HG03064 (cell line): ENCODE measurements around the gene STON2.

ENCODE experiments used
- ATAC-seq: cut with Tn5 transposase; IDR thresholded peaks from one replicate; pipeline ENCODE4 v1.9.1; 2021; ENCODE audit warnings: low read depth; ENCODE audit not compliant: unreplicated experiment

The STON2 gene

DNA sequence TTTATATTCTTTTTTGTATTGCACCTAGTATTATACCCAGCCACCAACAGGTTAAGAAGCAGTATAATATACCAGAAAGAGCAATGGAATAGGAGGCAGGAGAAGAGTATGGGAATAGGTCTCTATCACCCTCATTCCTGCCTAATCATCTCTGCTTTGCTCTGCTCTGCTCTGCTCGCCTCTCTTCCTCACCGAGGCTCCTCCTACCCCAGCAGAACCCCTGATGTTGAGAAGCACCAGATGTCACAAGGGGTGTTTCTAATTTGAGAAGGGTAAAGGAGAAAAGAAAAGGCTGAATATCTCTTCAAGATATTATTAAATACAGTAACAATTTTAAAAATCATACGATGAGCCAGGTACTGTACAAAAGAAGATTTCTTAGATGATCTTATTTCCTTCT lies 89.0 kb downstream of the STON2 start:
- ATAC-seq: no peak

DNA sequence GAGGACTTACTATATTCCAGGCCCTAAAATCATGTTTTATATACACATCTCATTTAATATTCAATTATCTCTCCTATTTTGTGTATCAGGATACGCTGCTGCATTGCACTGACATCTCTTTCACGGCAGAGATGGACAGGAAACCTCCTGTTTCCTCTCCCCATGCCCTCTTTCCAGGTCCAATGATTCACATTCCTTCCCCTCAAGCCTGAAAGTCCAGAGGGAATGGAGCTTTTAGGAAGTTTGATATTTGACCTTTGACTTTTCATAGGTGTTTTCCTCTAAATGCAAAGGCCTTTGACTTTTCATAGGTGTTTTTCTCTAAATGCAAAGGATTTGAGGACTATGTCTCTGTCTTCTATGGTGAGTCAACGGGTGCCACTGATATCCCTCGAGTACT lies 89.5 kb downstream of the STON2 start:
- no peak for ATAC-seq

DNA sequence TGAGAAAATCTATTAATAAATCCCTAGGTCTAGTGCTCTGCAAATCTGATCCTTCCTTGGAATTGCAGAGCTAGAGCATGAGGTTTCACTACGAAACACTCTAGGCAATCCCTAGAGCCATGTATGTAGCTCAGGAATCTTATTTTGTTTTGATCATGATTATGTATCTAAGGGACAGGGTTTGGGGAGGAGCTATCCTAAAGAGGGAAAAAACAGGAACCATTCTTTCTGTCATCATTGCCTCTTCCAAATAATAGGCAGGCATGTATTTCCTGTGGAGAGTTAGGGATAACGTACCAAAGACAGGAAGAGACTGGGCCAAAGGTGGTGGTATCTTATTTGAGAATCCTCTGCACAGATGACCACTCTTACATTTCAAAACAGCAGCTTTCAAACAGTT lies 90.6 kb downstream of the STON2 start:
- ATAC-seq: no peak

DNA sequence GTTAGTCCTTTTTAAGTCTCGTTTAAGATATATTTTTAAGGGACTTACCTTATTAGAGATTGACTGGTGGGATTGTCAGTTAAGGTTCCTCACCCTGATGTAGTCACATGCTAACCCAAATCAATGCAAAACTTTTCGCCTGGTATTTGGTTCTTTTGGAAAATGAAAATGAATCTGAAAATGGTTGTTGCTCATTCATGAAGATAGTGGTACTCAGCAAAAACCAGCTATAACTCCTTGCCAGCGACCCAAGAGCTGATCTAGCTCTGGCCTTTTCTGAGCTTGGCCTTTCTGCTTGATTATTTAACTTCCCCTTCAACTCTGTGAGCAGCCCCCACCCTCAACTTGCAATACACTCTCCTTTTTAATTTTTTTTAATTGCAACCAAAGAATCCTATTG lies 94.4 kb downstream of the STON2 start:
- no peak for ATAC-seq

DNA sequence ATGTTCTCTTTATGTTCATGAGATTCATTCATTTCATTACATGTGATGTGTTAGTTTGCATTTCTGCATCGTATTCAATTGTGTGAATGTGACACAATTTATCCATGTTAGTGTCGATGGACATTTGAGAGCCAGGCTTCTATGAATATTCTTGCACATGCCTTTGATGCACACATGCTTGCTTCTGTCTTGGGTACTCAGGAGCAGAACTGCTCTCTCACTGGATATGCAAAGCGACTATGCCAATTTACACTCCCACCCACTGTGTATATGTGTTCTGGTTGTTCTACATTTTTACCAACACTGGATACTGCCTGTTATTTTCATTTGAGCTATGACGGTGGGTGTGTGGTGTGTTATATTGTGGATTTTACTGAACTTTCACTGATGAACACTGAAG lies 95.1 kb downstream of the STON2 start:
- ATAC-seq: no peak

DNA sequence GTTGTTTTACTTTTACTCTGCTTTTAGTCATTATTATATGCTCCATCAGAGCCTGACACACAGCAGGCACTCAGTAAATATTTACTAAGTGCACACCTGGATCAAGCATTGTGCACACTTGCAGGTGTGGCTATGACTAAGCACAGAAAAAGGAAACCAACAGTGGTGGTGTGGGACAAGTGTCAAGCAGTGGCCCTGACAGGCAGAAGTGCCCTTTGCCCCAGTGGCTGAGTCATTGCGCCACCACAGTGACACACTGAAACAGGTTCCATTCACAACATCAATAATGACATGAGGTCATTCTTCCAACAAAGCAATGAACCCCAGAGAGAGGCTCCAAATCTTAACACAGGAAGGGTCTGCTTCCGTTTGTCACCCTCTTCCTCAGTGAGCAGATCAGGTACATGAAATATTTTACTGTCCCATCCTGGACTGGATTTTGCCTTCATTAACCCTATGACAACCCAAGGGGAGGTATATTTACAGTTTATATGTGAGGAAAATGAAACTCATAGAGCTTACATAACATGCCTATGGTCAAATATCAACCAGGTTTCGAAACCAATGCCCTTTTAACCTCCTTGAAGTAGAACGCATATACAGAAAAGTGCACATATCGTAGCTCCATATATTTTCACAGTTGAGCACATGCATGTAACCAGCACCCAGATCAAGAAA lies 96.7 kb downstream of the STON2 start:
- ATAC-seq: peak; percentile 93

DNA sequence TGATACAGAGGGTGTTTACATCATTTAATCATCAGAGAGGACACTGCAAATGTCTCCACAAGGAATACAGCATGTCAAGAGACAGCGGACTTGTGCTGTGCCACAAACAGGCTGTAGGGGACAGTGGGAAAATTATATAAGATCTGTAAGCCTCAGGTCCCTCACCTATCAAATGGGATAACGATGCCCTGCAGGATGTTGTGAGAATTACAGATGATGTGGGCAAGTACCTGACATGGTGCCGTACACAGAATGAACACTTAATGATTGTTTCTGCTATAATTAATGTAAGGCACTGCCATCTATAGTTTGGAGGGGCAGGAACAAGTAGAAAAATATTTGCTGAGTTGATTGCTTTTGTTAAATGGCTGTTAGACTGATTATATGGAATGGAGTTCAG lies 97.5 kb downstream of the STON2 start:
- no peak for ATAC-seq

DNA sequence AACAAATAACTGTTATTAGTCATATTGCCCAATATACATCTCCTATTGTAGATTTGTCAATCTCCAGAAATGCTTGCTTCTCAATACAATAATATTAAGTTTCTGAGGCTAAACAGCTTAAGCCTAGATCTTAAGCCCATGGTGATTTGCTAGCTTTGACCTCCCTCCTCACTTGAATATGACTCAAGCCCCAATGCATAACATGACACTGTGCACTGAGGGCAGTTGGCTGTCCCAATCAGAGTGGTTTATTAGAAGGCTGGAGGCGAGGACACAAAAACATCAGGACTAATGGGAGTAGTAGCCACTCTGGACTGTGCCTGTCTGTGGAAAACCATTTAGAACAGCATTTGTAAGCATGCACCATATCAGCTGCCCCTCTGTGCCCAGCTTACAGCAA lies 98.3 kb downstream of the STON2 start:
- no peak for ATAC-seq

DNA sequence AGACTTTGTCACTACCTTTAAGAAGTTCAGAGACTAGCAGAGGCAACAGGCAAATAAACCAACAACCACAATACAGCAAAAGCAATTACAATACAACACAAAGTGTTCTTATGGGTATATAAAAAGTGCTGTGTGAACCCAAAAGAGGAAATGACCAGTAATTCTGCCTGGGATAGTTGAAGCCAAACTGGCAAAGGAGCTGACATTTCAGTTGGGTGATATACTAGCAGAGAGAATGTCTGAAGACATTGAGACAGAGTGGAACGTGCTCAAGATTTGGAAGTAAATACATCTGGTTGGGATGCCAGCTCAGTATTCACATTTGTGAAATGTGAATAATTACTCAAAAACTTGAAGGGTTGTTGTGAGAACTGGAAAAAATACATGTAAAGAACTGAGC lies 98.8 kb downstream of the STON2 start:
- no peak for ATAC-seq

DNA sequence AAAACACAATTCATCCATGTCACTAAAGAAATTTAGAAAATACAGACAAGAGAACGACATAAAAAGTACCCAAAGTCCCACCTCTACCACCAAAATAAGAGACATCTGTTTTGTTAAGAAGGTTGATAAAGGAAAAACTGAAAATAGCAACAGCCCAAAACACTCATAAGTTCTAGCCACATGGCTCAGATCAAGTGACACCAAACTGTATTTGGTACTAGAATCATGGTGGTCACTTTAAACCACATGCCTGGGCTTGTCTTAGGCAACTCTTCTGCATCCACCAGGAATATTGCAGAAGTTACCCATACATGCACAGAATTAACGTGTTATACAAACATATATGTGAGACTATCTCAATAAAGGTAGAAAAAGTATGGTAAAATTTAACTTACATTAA lies 101.2 kb downstream of the STON2 start:
- no peak for ATAC-seq

DNA sequence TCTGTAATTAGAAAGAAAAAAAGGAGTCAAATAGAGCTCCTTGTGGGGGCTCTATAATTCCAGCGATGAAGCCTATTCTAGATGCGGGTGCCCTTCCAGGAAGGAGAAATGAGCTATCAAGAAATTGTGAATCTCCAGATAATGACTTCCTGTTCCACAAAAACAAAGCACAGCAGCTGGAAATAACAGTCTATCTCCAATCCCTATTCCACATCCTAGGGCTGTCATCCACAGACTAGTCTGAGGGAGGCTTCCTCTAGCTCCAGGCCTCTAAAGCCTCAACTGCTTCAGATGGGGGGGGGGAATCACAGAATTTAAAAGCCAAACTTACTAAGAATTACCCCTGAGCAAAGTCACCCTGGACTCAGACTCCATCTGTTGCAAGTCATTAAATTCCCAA lies 102.0 kb downstream of the STON2 start:
- ATAC-seq: no peak

DNA sequence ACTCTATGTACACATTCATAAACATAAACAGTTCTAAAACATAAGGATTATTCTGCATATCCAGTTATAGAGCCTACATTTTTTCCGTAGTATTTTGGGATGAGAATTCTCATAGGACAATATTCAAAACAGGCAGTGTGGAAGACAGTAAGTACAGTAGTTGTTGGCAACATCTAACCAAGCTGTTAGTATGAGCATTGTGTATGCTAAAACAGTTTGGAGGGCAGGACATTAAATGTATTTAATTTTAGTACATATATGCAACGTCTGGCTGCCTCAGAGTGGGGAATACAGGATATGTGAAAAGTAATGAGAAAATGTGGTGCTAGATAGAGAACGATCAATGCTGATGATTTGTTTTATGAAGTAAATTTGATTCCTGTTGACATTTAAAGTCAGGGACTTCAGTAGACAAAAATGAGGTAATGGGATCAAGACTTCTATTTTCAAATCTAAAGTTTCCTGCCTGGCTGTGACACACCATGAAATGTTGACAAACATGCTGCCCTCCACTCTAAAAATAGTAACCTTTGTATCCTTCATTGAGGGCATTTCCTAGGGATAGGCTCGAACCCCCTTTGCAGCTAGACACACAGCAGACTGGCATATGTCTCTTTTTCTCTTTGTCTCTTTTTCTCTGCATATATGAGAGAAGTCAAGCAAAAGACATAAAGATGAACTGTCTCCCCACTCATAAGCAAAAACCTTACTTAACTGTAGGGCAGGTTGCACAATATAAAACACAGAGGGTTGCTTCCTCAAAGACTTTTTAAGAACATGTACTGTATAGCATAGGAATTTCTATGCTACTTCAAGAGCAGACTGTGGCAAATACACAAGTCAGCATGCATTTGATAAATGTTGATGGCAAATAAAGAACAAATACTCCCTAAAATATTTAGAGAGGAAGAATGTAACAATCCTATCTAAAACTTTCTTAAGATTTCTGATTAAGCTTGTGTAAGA lies 103.9 kb downstream of the STON2 start:
- ATAC-seq: no peak

DNA sequence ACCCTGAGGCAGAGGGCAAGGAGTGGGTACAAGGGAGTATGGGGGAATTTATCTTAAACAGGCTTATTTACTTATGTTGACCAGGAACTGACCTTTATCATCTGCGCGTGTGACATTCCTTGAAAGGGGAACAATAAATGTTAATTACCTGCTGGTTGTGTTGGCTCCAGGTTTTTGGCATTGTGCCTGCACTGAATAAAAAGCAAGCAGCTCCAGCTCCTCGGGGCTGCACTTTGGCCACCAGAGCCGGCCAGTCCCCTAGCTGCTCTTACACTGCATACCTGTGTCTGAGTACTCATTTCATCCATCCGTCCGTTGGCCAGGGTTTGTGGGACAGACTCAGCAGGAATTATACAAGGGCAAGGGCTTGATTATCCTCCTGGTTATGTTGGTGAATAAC lies 110.6 kb downstream of the STON2 start:
- ATAC-seq: no peak

DNA sequence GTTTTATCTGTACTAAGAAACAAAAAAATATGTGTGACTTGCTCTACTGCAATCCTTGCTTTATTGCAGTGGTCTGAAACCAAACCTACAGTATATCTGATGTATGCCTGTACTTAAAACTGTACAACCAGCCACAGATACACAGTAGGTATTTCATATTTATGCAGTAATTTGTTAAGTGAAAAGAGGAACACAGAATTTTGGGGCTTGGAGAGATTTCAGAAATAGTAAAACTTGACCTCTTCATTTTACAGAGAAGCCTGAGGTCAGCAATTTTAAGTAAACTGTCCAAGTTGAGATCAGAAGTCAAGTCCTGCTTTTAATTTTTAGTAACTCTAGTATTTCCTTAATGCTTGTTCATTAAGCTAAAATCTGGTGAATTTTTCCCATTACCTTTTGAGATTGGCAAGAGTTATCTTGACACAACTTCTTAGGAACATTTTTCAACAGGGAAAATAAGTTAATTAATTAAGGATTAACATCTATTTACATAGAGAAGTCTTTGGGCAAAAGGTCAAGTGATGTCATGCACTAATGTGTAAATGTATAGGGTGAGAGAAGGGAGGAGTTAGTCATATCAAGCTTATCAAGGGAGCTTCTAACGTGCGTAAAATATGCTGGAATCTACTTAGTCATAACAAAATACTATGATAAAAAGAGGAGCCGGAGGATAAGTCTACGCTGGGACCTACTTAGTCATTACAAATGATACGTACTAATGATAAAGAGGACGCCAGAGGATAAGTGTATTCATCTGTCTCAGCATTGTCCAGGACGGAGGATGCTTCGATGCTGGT lies 113.4 kb downstream of the STON2 start:
- ATAC-seq: no peak

DNA sequence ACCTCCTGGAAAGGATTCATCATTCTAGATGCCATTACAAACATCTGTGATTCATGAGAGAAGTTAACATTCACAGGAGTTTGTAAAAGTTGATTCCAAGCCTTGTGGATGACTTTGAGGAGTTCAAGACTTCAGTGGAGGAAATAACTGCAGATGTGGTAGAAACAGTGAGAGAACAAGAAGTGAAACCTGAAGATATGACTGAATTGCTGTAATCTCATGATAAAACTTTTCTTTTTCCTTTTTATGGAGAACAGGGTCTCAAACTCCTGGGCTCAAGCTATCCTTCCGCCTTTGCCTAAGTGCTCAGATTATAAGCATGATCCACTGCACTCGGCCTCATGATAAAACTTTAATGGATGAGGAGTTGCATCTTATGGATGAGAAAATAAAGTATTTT lies 114.9 kb downstream of the STON2 start:
- ATAC-seq: no peak

DNA sequence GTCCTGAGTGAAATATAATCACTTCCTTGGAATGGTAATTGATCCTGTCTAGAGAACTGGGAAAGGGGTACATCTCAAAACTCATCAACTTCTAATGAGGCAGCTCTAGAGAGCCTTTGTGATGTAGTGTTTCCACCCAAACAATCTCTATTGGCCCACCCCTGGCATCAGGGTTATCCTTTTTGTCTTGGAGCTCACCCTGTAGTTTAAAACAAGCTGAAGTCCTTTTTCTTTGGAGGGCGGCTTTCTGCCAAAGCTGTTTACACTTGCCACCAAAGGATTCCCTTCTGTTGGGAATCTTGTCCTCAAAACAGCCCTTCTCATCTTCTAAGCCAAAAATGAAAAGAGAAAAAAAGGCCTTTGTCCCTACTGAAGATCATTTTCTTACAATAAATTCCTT lies 118.8 kb downstream of the STON2 start:
- ATAC-seq: no peak

DNA sequence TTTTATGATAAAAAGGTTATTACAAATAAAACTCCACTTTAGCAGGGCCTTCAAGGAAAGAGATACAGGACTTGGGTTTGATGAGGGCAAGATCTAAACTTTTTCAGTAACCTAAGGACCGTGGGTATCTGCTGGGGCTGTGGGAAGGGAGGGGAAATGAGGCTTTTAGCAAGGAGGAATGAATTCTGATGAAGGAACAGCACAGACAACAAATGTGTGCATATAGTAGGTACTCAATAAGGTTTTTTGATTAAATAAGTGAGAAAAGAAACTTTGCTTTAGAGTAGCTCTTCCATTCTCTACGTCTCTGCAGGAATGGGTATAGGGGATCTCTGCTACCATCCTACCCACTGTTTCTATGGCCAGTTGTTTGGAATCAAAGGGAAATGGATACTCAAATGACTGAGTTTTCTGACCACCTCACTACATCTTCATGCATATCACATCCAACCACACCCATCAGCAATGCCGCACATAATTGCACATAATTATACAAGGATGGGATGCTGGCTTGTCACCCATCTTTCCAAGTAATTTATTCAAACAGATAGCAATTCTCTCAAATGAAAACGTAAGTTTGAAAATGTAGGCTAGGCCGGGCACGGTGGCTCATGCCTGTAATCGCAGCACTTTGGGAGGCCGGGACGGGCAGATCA lies 119.9 kb downstream of the STON2 start:
- ATAC-seq: no peak

DNA sequence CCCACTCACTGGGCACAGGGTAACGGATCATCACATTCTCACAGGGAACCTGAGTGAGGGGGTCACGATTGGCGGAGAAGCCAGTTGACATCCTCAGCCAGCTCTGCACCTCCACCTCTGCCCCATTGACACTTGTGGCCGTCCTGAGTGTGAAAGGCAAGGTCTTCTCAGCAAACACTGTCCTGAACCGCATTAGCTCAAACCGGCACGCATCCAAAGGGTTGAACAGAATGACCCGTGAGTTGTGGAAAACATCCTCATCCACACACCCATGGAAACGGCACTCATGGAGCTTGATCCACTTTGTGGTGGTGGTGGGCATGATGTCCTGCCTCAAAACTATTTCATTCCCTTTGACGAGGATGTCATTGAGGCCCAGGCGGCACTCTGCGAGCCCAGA lies 123.0 kb downstream of the STON2 start:
- ATAC-seq: no peak

DNA sequence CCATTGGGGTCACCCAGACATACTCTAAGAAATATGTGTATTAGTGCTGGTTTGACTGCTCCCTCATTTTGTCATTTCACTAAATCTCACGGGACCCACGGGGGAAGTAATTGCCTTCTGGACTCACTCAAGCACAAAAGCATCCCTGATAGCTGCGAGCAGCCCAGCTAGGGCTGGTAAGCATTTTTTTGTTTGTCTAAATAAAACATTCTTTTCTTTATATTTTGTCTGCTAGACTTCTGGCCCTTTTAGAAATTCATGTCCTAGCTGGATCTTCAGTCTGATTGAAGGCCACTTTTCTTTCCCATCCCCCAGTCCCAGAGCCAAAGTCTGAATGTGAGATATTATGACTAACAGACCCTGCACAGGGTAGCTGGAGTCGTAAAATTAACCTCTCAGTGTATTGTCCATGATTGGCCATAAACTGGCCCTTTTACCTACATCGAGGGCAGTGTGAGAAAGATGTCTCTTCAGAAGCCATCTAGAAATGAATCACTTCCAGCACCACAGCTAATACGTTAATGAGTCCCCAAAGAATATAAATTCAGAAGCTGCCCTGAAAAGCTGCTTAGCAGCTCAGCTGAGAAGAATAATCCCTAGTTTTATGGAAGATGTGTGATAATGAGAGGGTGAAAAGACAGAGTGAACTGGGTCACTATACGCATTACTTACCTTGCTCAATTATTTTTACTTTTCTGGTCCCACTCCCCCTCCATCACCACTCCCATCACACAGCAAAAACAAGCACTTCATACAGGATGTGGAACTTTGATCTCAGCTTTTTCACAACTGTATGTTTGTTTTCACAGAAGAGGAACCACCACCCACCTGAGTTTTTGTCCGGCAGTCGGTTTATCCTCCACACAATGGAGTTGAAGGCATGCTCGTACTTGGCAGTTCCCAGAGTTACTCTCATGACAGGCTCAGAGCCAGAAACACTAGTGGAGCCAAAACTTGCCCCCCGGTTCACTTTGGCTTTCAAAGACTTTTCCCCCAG lies 123.8 kb downstream of the STON2 start:
- ATAC-seq: no peak
